Liver (tissue), 9 donors: ENCODE measurements around the gene CXCR6. TPM values are rescaled to one million over a fixed set of nuclear protein-coding genes. Genes with fewer than 3 reads are reported as not detected.

Source experiments
- DNase-seq: peaks from one replicate; pipeline ENCODE4 v3.0.0-alpha.2; 2017; ENCODE audit warnings: low spot score
- H3K27ac ChIP-seq, 2 donors: one replicate each; pipeline ENCODE4 v1.7.0; 2013; ENCODE audit warnings: inconsistent platforms in 2 of 2, low read length in 2 of 2, control low read depth in 1 of 2, low read depth in 1 of 2, mild to moderate bottlenecking in 1 of 2
- H3K27me3 ChIP-seq, 4 donors: one replicate each; pipeline versions ENCODE4 v1.6.1 to v1.7.0; 2013; ENCODE audit warnings: low read length in 3 of 4, inconsistent platforms in 1 of 4, mild to moderate bottlenecking in 1 of 4, moderate library complexity in 1 of 4; ENCODE audit not compliant: control insufficient read depth in 4 of 4, insufficient read depth in 4 of 4
- H3K36me3 ChIP-seq, 4 donors: one replicate each; pipeline versions ENCODE4 v1.6.1 to v1.7.0; 2013; ENCODE audit warnings: low read length in 3 of 4, mild to moderate bottlenecking in 3 of 4, low read depth in 1 of 4, moderate library complexity in 1 of 4; ENCODE audit not compliant: control insufficient read depth in 4 of 4, insufficient read depth in 3 of 4
- H3K4me1 ChIP-seq, 4 donors: one replicate each; pipeline versions ENCODE4 v1.6.1 to v1.7.0; 2013; ENCODE audit warnings: low read length in 3 of 4, mild to moderate bottlenecking in 3 of 4, moderate library complexity in 1 of 4; ENCODE audit not compliant: control insufficient read depth in 4 of 4, insufficient read depth in 4 of 4
- H3K4me3 ChIP-seq, 3 donors: one replicate each; pipeline versions ENCODE4 v1.6.1 to v1.7.0; 2013; ENCODE audit warnings: low read length in 3 of 3, control low read depth in 1 of 3, low read depth in 1 of 3, mild to moderate bottlenecking in 1 of 3
- H3K9ac ChIP-seq, 2 donors: one replicate each; pipeline ENCODE4 v1.7.0; 2013; ENCODE audit warnings: low read length in 2 of 2, mild to moderate bottlenecking in 2 of 2, moderate library complexity in 2 of 2, control low read depth in 1 of 2, low read depth in 1 of 2
- H3K9me3 ChIP-seq, 4 donors: one replicate each; pipeline versions ENCODE4 v1.6.1 to v1.7.0; 2013; ENCODE audit warnings: low read length in 3 of 4; ENCODE audit not compliant: control insufficient read depth in 4 of 4
- ATF3 ChIP-seq: IDR thresholded peaks from 2 replicates; pipeline ENCODE4 v1.6.1; 2016; ENCODE audit warnings: antibody characterized with exemption
- EGR1 ChIP-seq, 2 donors: IDR thresholded peaks; 2 replicates each; pipeline ENCODE4 v1.6.1; 2016 to 2018; ENCODE audit warnings: antibody characterized with exemption in 2 of 2, low read depth in 2 of 2
- FOXA1 ChIP-seq: IDR thresholded peaks from 2 replicates; pipeline ENCODE4 v1.6.1; 2016; ENCODE audit warnings: antibody characterized with exemption
- FOXA2 ChIP-seq: IDR thresholded peaks from 2 replicates; pipeline ENCODE4 v1.6.1; 2016; ENCODE audit warnings: antibody characterized with exemption
- GABPA ChIP-seq, 2 donors: IDR thresholded peaks in 1 of 2; conservative IDR thresholded peaks in 1 of 2; 2 replicates each; pipeline ENCODE4 v1.6.1; 2016; ENCODE audit warnings: antibody characterized with exemption in 2 of 2, mild to moderate bottlenecking in 1 of 2, moderate library complexity in 1 of 2
- HNF4A ChIP-seq, 2 donors: conservative IDR thresholded peaks; 2 replicates each; pipeline ENCODE4 v1.6.1; 2016; ENCODE audit warnings: antibody characterized with exemption in 2 of 2, mild to moderate bottlenecking in 2 of 2
- HNF4G ChIP-seq: IDR thresholded peaks from 2 replicates; pipeline ENCODE4 v1.6.1; 2016; ENCODE audit warnings: antibody characterized with exemption
- NR2F2 ChIP-seq: IDR thresholded peaks from 2 replicates; pipeline ENCODE4 v1.6.1; 2016; ENCODE audit warnings: antibody characterized with exemption
- RAD21 ChIP-seq, 2 donors: IDR thresholded peaks; 2 replicates each; pipeline ENCODE4 v1.6.1; 2016; ENCODE audit warnings: antibody characterized with exemption in 2 of 2, mild to moderate bottlenecking in 2 of 2
- RXRA ChIP-seq, 2 donors: IDR thresholded peaks; 2 replicates each; pipeline ENCODE4 v1.6.1; 2017 to 2018; ENCODE audit warnings: antibody characterized with exemption in 2 of 2, mild to moderate bottlenecking in 1 of 2
- SP1 ChIP-seq: IDR thresholded peaks from 2 replicates; pipeline ENCODE4 v1.6.1; 2018; ENCODE audit warnings: antibody characterized with exemption, mild to moderate bottlenecking
- TAF1 ChIP-seq: conservative IDR thresholded peaks from 2 replicates; pipeline ENCODE4 v1.6.1; 2016; ENCODE audit warnings: antibody characterized with exemption, mild to moderate bottlenecking
- YY1 ChIP-seq: IDR thresholded peaks from 2 replicates; pipeline ENCODE4 v1.6.1; 2016; ENCODE audit warnings: antibody characterized with exemption, mild to moderate bottlenecking
- WGBS: extraction: QIAGEN DNeasy Blood & Tissue Kit; methylation state at CpG from one replicate; pipeline ENCODE4 v1.1.7; 2013; 5-methylcytosine and 5-hydroxymethylcytosine counted together
- polyA plus RNA-seq, 2 donors: library from polyadenylated mRNA; stranded (reverse) in 1 of 2; unstranded in 1 of 2; fragments of 200-250 nt in 1 of 2; fragments of >200 nt in 1 of 2; fragmentation: Nextera tagmentation in 1 of 2; extraction: Ambion mirVana in 1 of 2; gene quantifications; one replicate each; pipeline versions ENCODE4 v1.2.1 to v1.2.3, GENCODE V29; 2013 to 2015
- total RNA-seq, 2 donors: library from RNA; depleted of rRNA; stranded (reverse); fragments of >200 nt; gene quantifications; one replicate each; pipeline ENCODE4 v1.2.3, GENCODE V29; 2014
- TF ChIP-seq, protein P1 (sequence below): fragments of 150-350 bp; IDR thresholded peaks from 2 replicates; pipeline ENCODE4 v1.5.1; 2017; ENCODE audit warnings: improper control_type of control experiment, low read depth, low read length; ENCODE audit not compliant: missing input control
- TF ChIP-seq, protein P2 (sequence below): IDR thresholded peaks from 2 replicates; pipeline ENCODE4 v1.6.1; 2016; ENCODE audit warnings: antibody characterized with exemption, mild to moderate bottlenecking
- TF ChIP-seq, protein P3 (sequence below): IDR thresholded peaks from 2 replicates; pipeline ENCODE4 v1.6.1; 2016; ENCODE audit warnings: antibody characterized with exemption
- TF ChIP-seq, protein P4 (sequence below): IDR thresholded peaks from 2 replicates; pipeline ENCODE4 v1.6.1; 2016; ENCODE audit warnings: antibody characterized with exemption
- donor health status: healthy.
- donor health status: healthy.
- donor health status: healthy.
- donor health status: healthy.
- donor health status: healthy.

The CXCR6 gene
- total and polyA plus RNA-seq, 4 donors: 0.60 to 2.9 (median 0.96) TPM

DNA sequence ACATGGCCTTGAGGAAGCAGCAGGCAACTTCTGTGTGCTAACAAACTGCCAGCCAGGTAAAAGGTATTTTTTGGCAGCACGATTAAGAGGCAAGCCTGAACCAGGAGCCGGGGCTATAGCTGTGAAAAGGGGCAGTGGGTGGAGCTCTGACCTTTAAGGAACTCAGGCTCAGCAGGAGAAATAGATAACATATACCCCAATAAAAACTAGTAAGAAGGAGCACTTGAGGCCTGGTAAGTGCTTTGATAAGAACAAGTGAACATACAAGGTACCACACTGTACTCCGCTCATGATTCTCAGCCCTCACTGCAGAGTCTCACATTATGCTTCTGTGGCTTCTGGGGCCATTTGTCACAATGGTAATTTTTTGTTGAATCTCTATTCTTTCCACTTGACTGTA, 46.9 kb downstream of the CXCR6 start:
- DNase-seq: no peak
- Histone ChIP-seq H3K9me3 (no peaks in the 10 kb centered on the region), H3K4me3 (no peak overlapping the region), H3K9ac (no peak overlapping the region), H3K36me3 (no peaks in the 10 kb centered on the region), H3K4me1 (peaks cover 39 to 76% (median 55%) of the 10 kb centered on the region in 4 donors), H3K27me3 (no peaks in the 10 kb centered on the region), H3K27ac (no peak overlapping the region)
- TF ChIP-seq, protein P1, sequence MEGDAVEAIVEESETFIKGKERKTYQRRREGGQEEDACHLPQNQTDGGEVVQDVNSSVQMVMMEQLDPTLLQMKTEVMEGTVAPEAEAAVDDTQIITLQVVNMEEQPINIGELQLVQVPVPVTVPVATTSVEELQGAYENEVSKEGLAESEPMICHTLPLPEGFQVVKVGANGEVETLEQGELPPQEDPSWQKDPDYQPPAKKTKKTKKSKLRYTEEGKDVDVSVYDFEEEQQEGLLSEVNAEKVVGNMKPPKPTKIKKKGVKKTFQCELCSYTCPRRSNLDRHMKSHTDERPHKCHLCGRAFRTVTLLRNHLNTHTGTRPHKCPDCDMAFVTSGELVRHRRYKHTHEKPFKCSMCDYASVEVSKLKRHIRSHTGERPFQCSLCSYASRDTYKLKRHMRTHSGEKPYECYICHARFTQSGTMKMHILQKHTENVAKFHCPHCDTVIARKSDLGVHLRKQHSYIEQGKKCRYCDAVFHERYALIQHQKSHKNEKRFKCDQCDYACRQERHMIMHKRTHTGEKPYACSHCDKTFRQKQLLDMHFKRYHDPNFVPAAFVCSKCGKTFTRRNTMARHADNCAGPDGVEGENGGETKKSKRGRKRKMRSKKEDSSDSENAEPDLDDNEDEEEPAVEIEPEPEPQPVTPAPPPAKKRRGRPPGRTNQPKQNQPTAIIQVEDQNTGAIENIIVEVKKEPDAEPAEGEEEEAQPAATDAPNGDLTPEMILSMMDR: no peak
- TF ChIP-seq HNF4G (no peak), HNF4A (conservative IDR thresholded peaks at IDR 0.05) (no peak), EGR1 (IDR thresholded peaks at IDR 0.05; ENCODE audit: low read depth in 2 of 2) (no peak), RAD21 (IDR thresholded peaks at IDR 0.05) (no peak), TAF1 (no peak)
- TF ChIP-seq, protein P2, sequence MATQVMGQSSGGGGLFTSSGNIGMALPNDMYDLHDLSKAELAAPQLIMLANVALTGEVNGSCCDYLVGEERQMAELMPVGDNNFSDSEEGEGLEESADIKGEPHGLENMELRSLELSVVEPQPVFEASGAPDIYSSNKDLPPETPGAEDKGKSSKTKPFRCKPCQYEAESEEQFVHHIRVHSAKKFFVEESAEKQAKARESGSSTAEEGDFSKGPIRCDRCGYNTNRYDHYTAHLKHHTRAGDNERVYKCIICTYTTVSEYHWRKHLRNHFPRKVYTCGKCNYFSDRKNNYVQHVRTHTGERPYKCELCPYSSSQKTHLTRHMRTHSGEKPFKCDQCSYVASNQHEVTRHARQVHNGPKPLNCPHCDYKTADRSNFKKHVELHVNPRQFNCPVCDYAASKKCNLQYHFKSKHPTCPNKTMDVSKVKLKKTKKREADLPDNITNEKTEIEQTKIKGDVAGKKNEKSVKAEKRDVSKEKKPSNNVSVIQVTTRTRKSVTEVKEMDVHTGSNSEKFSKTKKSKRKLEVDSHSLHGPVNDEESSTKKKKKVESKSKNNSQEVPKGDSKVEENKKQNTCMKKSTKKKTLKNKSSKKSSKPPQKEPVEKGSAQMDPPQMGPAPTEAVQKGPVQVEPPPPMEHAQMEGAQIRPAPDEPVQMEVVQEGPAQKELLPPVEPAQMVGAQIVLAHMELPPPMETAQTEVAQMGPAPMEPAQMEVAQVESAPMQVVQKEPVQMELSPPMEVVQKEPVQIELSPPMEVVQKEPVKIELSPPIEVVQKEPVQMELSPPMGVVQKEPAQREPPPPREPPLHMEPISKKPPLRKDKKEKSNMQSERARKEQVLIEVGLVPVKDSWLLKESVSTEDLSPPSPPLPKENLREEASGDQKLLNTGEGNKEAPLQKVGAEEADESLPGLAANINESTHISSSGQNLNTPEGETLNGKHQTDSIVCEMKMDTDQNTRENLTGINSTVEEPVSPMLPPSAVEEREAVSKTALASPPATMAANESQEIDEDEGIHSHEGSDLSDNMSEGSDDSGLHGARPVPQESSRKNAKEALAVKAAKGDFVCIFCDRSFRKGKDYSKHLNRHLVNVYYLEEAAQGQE: no peak
- TF ChIP-seq, protein P3, sequence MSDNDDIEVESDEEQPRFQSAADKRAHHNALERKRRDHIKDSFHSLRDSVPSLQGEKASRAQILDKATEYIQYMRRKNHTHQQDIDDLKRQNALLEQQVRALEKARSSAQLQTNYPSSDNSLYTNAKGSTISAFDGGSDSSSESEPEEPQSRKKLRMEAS: no peak
- WGBS: 46% methylated on average over 3 of the region's 3 CpGs

DNA sequence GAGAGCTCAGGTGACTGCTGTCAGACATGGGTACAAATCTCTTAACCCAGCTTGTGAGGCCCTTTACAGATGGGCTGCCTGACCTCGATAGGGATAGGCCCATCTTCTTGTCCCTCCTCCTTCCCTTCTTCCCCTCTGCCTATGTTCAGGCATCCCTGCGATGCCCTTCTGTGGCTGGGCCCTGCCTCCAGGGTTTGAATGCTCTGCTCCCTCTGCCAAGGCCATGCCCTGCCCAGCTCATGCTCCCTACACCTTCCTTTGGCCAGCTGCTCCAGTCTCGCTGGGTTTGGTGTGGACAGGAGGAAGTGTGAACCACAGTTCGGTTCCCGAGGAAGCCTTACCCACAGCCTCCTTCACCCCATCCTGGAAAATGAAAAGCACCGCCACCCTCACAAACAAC, 48.1 kb downstream of the CXCR6 start:
- TF ChIP-seq FOXA2: no peak
- TF ChIP-seq NR2F2: no peak
- Histone ChIP-seq H3K4me1 (peaks cover 30 to 71% (median 44%) of the 10 kb centered on the region in 4 donors), H3K36me3 (no peaks in the 10 kb centered on the region), H3K27ac (peak overlapping the region in 1 of 2 donors; percentile 76), H3K9ac (no peak overlapping the region), H3K4me3 (no peak overlapping the region), H3K27me3 (no peaks in the 10 kb centered on the region), H3K9me3 (no peaks in the 10 kb centered on the region)
- 80% methylated on average over 6 of the region's 6 CpGs for whole genome bisulfite sequencing
- no peak for DNase-seq

DNA sequence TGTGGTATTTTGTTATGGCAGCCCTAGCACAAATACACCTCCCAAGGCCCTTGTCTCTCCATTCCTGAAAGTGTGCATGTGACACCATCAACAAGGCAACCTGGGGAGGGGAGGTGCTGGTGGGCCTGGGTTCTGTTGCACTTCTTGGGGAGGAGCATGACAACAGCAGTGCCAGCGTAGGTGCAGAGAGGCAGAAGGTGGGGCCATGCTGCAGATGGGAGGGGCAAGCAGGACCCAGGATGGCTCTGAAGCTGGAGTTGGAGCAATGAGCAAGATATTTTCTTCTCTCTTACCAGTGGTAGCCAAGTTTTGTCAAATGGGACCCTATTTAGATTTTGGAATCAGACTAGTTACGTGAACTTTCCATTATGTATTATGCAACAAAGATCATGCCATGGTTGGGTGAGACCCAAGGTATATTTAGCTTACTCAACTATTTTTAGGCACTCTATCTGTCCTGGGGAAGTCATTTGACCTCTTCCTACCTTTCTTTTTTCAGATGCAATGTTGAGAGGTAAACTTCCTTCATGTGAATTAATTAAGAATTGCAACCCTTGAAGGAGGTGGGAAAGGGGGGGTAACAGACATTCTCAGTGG, 49.0 kb downstream of the CXCR6 start:
- Histone ChIP-seq H3K9me3 (no peaks in the 10 kb centered on the region), H3K27ac (peak overlapping the region; percentile 65 to 76), H3K4me3 (no peak overlapping the region), H3K4me1 (peaks cover 24 to 63% (median 36%) of the 10 kb centered on the region in 4 donors), H3K9ac (no peak overlapping the region), H3K27me3 (no peaks in the 10 kb centered on the region), H3K36me3 (no peaks in the 10 kb centered on the region)
- WGBS: 53% methylated on average over 2 of the region's 2 CpGs
- no peak for DNase-seq
- TF ChIP-seq, protein P4, sequence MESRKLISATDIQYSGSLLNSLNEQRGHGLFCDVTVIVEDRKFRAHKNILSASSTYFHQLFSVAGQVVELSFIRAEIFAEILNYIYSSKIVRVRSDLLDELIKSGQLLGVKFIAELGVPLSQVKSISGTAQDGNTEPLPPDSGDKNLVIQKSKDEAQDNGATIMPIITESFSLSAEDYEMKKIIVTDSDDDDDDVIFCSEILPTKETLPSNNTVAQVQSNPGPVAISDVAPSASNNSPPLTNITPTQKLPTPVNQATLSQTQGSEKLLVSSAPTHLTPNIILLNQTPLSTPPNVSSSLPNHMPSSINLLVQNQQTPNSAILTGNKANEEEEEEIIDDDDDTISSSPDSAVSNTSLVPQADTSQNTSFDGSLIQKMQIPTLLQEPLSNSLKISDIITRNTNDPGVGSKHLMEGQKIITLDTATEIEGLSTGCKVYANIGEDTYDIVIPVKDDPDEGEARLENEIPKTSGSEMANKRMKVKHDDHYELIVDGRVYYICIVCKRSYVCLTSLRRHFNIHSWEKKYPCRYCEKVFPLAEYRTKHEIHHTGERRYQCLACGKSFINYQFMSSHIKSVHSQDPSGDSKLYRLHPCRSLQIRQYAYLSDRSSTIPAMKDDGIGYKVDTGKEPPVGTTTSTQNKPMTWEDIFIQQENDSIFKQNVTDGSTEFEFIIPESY: no peak
- TF ChIP-seq YY1: no peak
- TF ChIP-seq RAD21 (IDR thresholded peaks at IDR 0.05): no peak
- peak; percentile 75 to 84 for TF ChIP-seq RXRA (IDR thresholded peaks at IDR 0.05)
- no peak for TF ChIP-seq TAF1
- TF ChIP-seq EGR1 (IDR thresholded peaks at IDR 0.05; ENCODE audit: low read depth in 2 of 2): peak in 1 of 2 donors; percentile 26
- TF ChIP-seq HNF4A (conservative IDR thresholded peaks at IDR 0.05): peak; percentile 48 to 59
- no peak for TF ChIP-seq HNF4G
- TF ChIP-seq, protein P1: no peak
- TF ChIP-seq ATF3: peak; percentile 25
- TF ChIP-seq GABPA (IDR thresholded peaks at IDR 0.05 in 1 of 2, conservative IDR thresholded peaks at IDR 0.05 in 1 of 2): no peak
- no peak for TF ChIP-seq FOXA1
- peak; percentile 60 for TF ChIP-seq SP1
- no peak for TF ChIP-seq NR2F2
